ENCODE data around the gene CCDC60. TPM values are rescaled to one million over a fixed set of nuclear protein-coding genes. Genes with fewer than 3 reads are reported as not detected.

Gene CCDC60
- total and polyA plus RNA-seq, 10 donors, result not detected

DNA sequence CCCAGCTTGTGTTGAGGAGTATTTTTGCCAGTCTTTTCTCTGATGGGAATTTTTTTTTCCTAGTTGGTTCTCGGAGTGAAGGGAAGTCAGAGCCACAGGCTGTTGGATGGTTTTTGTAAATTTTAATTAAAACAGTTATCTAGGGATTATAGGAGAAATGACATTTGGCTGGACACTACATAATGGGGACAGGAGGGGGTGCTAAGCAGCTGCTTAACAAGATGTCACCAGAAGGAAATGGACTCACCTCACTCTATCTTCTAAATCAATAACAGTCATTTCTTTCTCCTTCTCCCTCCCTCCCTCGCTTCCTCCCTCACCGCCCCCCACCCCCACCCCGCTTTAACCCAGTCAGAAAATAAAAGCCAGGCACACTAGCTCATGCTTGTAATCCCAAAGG lies 165.7 kb downstream of the CCDC60 start:
- Histone ChIP-seq H3K4me3 (no peak overlapping the region), H3K36me3 (no peaks in the 10 kb centered on the region), H3K27ac (no peak overlapping the region), H3K4me1 (no peaks in the 10 kb centered on the region), H3K9me3 (no peaks in the 10 kb centered on the region), H3K27me3 (replicated peaks in 1 of 7) (peaks cover 0 to 39% (median 0%) of the 10 kb centered on the region in 7 donors)
- no peak for DNase-seq
- 71 to 78% (median 76%) methylated on average over 4 of the region's 4 CpGs for WGBS, 5 donors
- intact Hi-C loops (cut with DNase I; ENCODE audit: low total_unique reads), result no loop called here
- TF ChIP-seq POLR2A (IDR thresholded peaks at IDR 0.05) (no peak), POLR2AphosphoS5 (IDR thresholded peaks at IDR 0.05) (no peak)
- TF ChIP-seq, protein P1, sequence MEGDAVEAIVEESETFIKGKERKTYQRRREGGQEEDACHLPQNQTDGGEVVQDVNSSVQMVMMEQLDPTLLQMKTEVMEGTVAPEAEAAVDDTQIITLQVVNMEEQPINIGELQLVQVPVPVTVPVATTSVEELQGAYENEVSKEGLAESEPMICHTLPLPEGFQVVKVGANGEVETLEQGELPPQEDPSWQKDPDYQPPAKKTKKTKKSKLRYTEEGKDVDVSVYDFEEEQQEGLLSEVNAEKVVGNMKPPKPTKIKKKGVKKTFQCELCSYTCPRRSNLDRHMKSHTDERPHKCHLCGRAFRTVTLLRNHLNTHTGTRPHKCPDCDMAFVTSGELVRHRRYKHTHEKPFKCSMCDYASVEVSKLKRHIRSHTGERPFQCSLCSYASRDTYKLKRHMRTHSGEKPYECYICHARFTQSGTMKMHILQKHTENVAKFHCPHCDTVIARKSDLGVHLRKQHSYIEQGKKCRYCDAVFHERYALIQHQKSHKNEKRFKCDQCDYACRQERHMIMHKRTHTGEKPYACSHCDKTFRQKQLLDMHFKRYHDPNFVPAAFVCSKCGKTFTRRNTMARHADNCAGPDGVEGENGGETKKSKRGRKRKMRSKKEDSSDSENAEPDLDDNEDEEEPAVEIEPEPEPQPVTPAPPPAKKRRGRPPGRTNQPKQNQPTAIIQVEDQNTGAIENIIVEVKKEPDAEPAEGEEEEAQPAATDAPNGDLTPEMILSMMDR (IDR thresholded peaks at IDR 0.05 in 8 of 11, conservative IDR thresholded peaks at IDR 0.05 in 3 of 11), result no peak

DNA sequence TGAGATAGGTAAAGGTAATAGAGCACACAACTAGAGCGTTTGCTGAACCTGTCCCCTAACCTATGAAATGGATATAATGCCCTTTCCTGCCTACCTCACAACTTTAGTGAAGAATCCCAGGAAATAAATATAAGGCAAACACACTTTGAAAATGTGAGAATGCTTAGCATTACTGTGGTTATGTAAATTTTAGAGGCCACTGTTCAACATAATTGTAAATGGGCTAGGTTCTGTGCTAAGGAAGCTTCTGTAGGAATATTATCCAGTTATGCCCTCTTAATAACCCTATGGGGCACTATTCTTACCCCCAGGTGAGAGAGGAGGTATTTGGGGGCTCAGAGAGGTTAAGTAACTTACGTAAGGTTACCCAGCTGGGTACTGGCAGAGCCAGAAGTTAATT lies 166.5 kb downstream of the CCDC60 start:
- Histone ChIP-seq H3K36me3 (no peaks in the 10 kb centered on the region), H3K27ac (no peak overlapping the region), H3K4me1 (no peaks in the 10 kb centered on the region), H3K4me3 (no peak overlapping the region), H3K9me3 (no peaks in the 10 kb centered on the region), H3K27me3 (replicated peaks in 1 of 7) (peaks cover 0 to 37% (median 0%) of the 10 kb centered on the region in 7 donors)
- TF ChIP-seq, protein P1 (IDR thresholded peaks at IDR 0.05 in 8 of 11, conservative IDR thresholded peaks at IDR 0.05 in 3 of 11), result no peak
- TF ChIP-seq POLR2A (IDR thresholded peaks at IDR 0.05) (no peak), POLR2AphosphoS5 (IDR thresholded peaks at IDR 0.05) (no peak)
- intact Hi-C loops (cut with DNase I; ENCODE audit: low total_unique reads), result no loop called here
- no peak for DNase-seq
- WGBS, 5 donors, result 86 to 94% (median 89%) methylated on average over 2 of the region's 2 CpGs

DNA sequence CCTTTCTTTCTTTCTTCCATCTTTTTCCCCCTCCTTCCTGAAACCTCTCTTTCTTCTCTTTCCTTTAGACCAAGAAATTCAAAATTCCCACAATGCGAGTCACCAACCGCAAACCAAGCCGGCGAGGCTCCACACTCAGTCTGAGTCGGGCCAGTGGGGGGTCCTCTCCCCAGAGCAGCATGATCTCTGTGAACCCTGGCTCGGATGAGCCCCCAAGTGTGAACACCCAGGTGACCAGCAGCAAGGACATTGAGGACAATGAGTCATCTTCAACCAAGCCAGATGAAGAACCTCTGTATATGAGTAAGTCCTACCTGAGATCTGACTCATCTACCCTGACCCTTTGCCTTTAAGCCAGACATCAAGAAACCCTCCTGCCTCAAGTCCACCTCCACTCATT lies 170.5 kb downstream of the CCDC60 start:
- Histone ChIP-seq H3K36me3 (no peaks in the 10 kb centered on the region), H3K4me1 (no peaks in the 10 kb centered on the region), H3K27ac (no peak overlapping the region), H3K4me3 (no peak overlapping the region), H3K27me3 (replicated peaks in 1 of 7) (peaks cover 0 to 6% (median 0%) of the 10 kb centered on the region in 7 donors), H3K9me3 (no peaks in the 10 kb centered on the region)
- intact Hi-C loops (cut with DNase I; ENCODE audit: low total_unique reads), result no loop called here
- DNase-seq, result no peak
- WGBS, 5 donors, result 83 to 90% (median 87%) methylated on average over 6 of the region's 6 CpGs
- TF ChIP-seq POLR2A (IDR thresholded peaks at IDR 0.05) (no peak), POLR2AphosphoS5 (IDR thresholded peaks at IDR 0.05) (no peak)
- TF ChIP-seq, protein P1 (IDR thresholded peaks at IDR 0.05 in 8 of 11, conservative IDR thresholded peaks at IDR 0.05 in 3 of 11), result no peak

DNA sequence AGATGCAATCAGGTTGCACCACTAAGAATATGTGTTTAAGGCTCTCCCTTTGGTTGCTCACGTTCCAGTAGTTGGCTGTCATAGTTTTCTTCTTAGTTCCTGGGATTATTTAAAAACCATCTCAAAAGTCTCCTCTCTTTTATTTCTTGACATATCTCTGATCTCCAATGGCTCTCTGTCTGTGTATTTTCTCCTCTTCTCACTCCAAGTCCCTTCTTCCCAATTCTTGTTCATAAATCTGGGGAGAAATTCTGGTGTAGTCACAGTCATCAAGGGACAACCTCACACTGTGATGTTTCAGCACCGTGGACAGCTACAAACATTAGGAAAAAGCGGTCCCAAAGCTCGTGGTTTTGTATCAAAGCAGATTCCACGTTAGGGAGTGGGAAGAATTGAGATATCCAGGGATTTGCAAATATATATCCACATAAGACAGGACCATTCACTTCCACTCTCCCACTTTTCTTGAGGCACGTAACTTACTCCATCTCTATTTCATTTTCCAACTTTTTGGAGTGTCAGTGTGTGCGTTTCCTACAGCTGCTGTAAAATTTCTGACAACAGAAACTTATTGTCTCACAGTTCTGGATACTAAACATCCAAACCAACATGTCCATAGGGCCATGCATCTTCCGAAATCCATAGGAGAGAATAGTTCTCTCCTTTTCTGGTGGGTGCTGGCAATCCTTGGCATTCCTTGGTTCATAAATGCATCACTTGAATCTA lies 178.4 kb downstream of the CCDC60 start:
- intact Hi-C loops (cut with DNase I; ENCODE audit: low total_unique reads), result no loop called here
- Histone ChIP-seq H3K4me1 (no peaks in the 10 kb centered on the region), H3K4me3 (no peak overlapping the region), H3K36me3 (no peaks in the 10 kb centered on the region), H3K27me3 (replicated peaks in 1 of 7) (peaks cover 0 to 9% (median 0%) of the 10 kb centered on the region in 7 donors), H3K27ac (no peak overlapping the region), H3K9me3 (no peaks in the 10 kb centered on the region)
- WGBS, 5 donors, result 40 to 52% (median 47%) methylated on average over 8 of the region's 8 CpGs
- TF ChIP-seq, protein P1 (IDR thresholded peaks at IDR 0.05 in 8 of 11, conservative IDR thresholded peaks at IDR 0.05 in 3 of 11), result no peak
- TF ChIP-seq POLR2A (IDR thresholded peaks at IDR 0.05) (no peak), POLR2AphosphoS5 (IDR thresholded peaks at IDR 0.05) (no peak)
- no peak for DNase-seq
